DMS153 treated with DMSO at 0.1 percent for 48 hours (cell line): Measurements from ENCODE around the gene OBSCN.

Source experiments
- DNase-seq: peaks from one replicate; lab custom pipeline; 2025; ENCODE audit not compliant: unreplicated experiment; lab: John Stamatoyannopoulos, UW

Gene OBSCN

GRCh38 chr1:228350831-228351781, 143.3 kb downstream of the OBSCN start:
- no peak for DNase-seq

- no peak for DNase-seq
Measured at GRCh38 chr1:228351850-228352249, 144.0 kb downstream of the OBSCN start.

- DNase-seq = no peak
Measured at GRCh38 chr1:228352677-228353481, 145.0 kb downstream of the OBSCN start.

- DNase-seq = no peak
Measured at GRCh38 chr1:228353601-228354371, 145.9 kb downstream of the OBSCN start.

- no peak for DNase-seq
Measured at GRCh38 chr1:228354390-228355320, 146.8 kb downstream of the OBSCN start.

GRCh38 chr1:228356897-228357680, 149.2 kb downstream of the OBSCN start:
- no peak for DNase-seq

- DNase-seq = no peak
Measured at GRCh38 chr1:228358039-228358763, 150.4 kb downstream of the OBSCN start.

GRCh38 chr1:228358764-228359612, 151.1 kb downstream of the OBSCN start:
- DNase-seq = no peak

GRCh38 chr1:228359613-228360532, 152.0 kb downstream of the OBSCN start:
- no peak for DNase-seq

GRCh38 chr1:228360533-228361313, 152.9 kb downstream of the OBSCN start:
- no peak for DNase-seq

GRCh38 chr1:228361314-228362140, 153.7 kb downstream of the OBSCN start:
- DNase-seq = no peak

GRCh38 chr1:228362141-228362883, 154.5 kb downstream of the OBSCN start:
- no peak for DNase-seq

GRCh38 chr1:228362884-228363450, 155.1 kb downstream of the OBSCN start:
- no peak for DNase-seq

GRCh38 chr1:228363686-228364067, 155.8 kb downstream of the OBSCN start:
- no peak for DNase-seq
